SK-N-SH treated with all-trans-retinoic acid at 6 μM for 48 hours (cell line): ENCODE results near the gene FAM50B.

Experiments used
- ATAC-seq: fragments of 200-7000 bp; cut with Tn5 transposase; 3 replicates; pipeline ENCODE4 v1.9.1; 2020; ENCODE audit warnings: mild to moderate bottlenecking, moderate library complexity
- ARNTL ChIP-seq: fragments of 450-650 bp; formaldehyde crosslinking; IDR thresholded peaks from 2 replicates; pipeline ENCODE4 v1.5.0; 2020; ENCODE audit warnings: low read depth, mild to moderate bottlenecking, moderate library complexity, borderline replicate concordance
- BACH2 ChIP-seq: fragments of 250-450 bp; sonication (Bioruptor Pico); IDR thresholded peaks from 2 replicates; pipeline ENCODE4 v1.9.0; 2021; ENCODE audit warnings: mild to moderate bottlenecking, borderline replicate concordance
- CSDC2 ChIP-seq: fragments of 250-450 bp; sonication (Bioruptor Pico); IDR thresholded peaks from 2 replicates; pipeline ENCODE4 v1.5.0; 2020; ENCODE audit warnings: mild to moderate bottlenecking, moderate library complexity
- CSRNP3 ChIP-seq: fragments of 250-450 bp; sonication (Bioruptor Pico); IDR thresholded peaks from 2 replicates; pipeline ENCODE4 v1.5.1; 2021; ENCODE audit warnings: mild to moderate bottlenecking, moderate library complexity
- ESRRG ChIP-seq: fragments of 250-450 bp; sonication (Bioruptor Pico); IDR thresholded peaks from 2 replicates; pipeline ENCODE4 v1.6.1; 2021; ENCODE audit warnings: mild to moderate bottlenecking
- GLIS3 ChIP-seq: fragments of 250-450 bp; sonication (Bioruptor Pico); IDR thresholded peaks from 2 replicates; pipeline ENCODE4 v1.5.0; 2020; ENCODE audit warnings: mild to moderate bottlenecking, moderate library complexity
- ISL1 ChIP-seq: fragments of 250-450 bp; sonication (Bioruptor Pico); IDR thresholded peaks from 2 replicates; pipeline ENCODE4 v2.1.2; 2022; ENCODE audit warnings: mild to moderate bottlenecking, moderate library complexity
- OSR1 ChIP-seq: fragments of 250-450 bp; sonication (Bioruptor Pico); IDR thresholded peaks from 2 replicates; pipeline ENCODE4 v1.8.0; 2022; ENCODE audit warnings: moderate library complexity, mild to moderate bottlenecking, inconsistent platforms
- PATZ1 ChIP-seq: fragments of 250-450 bp; sonication (Bioruptor Pico); IDR thresholded peaks from 2 replicates; pipeline ENCODE4 v1.8.0; 2020; ENCODE audit warnings: mild to moderate bottlenecking, moderate library complexity, borderline replicate concordance
- PPARA ChIP-seq: fragments of 250-450 bp; sonication (Bioruptor Pico); IDR thresholded peaks from 2 replicates; pipeline ENCODE4 v1.5.0; 2020; ENCODE audit warnings: mild to moderate bottlenecking, borderline replicate concordance
- RARB ChIP-seq: fragments of 250-450 bp; sonication (Bioruptor Pico); IDR thresholded peaks from 2 replicates; pipeline ENCODE4 v1.8.0; 2021; ENCODE audit warnings: mild to moderate bottlenecking, moderate library complexity
- SNAI2 ChIP-seq: fragments of 250-450 bp; sonication (Bioruptor Pico); IDR thresholded peaks from 2 replicates; pipeline ENCODE4 v1.5.0; 2020; ENCODE audit warnings: mild to moderate bottlenecking, moderate library complexity
- TCF4 ChIP-seq: fragments of 250-450 bp; sonication (Bioruptor Pico); IDR thresholded peaks from 2 replicates; pipeline ENCODE4 v1.8.0; 2021; ENCODE audit warnings: mild to moderate bottlenecking, moderate library complexity, borderline replicate concordance
- TOX ChIP-seq: fragments of 250-450 bp; sonication (Bioruptor Pico); IDR thresholded peaks from 2 replicates; pipeline ENCODE4 v1.8.0; 2021; ENCODE audit warnings: mild to moderate bottlenecking, moderate library complexity, borderline replicate concordance
- ZC3H10 ChIP-seq: fragments of 250-450 bp; sonication (Bioruptor Pico); IDR thresholded peaks from 2 replicates; pipeline ENCODE4 v1.5.1; 2021; ENCODE audit warnings: mild to moderate bottlenecking, moderate library complexity
- ZFP3 ChIP-seq: fragments of 250-450 bp; sonication (Bioruptor Pico); IDR thresholded peaks from 2 replicates; pipeline ENCODE4 v1.5.0; 2020; ENCODE audit warnings: mild to moderate bottlenecking, moderate library complexity
- ZFP30 ChIP-seq: fragments of 450-650 bp; formaldehyde crosslinking; IDR thresholded peaks from 2 replicates; pipeline ENCODE4 v1.5.0; 2022; ENCODE audit warnings: mild to moderate bottlenecking, moderate library complexity
- ZNF565 ChIP-seq: fragments of 450-650 bp; formaldehyde crosslinking; conservative IDR thresholded peaks from 2 replicates; pipeline ENCODE4 v1.5.0; 2020; ENCODE audit warnings: low read depth, mild to moderate bottlenecking, moderate library complexity
- ZNF70 ChIP-seq: fragments of 450-650 bp; formaldehyde crosslinking; IDR thresholded peaks from 2 replicates; pipeline ENCODE4 v1.5.0; 2020; ENCODE audit warnings: mild to moderate bottlenecking, moderate library complexity
- ZNF8 ChIP-seq: fragments of 450-650 bp; formaldehyde crosslinking; IDR thresholded peaks from 2 replicates; pipeline ENCODE4 v1.5.0; 2020; ENCODE audit warnings: mild to moderate bottlenecking, moderate library complexity
- TF ChIP-seq, protein P1 (sequence below): fragments of 250-450 bp; sonication (Bioruptor Pico); IDR thresholded peaks from 2 replicates; pipeline ENCODE4 v1.5.0; 2020; ENCODE audit warnings: mild to moderate bottlenecking, moderate library complexity
- TF ChIP-seq, protein P2 (sequence below): fragments of 250-450 bp; sonication (Bioruptor Pico); IDR thresholded peaks from 2 replicates; pipeline ENCODE4 v1.8.0; 2021; ENCODE audit warnings: low read depth, mild to moderate bottlenecking, moderate library complexity, borderline replicate concordance

Gene FAM50B

GRCh38 chr6:3881711-3882421, 32.7 kb downstream of the FAM50B start:
- TF ChIP-seq CSRNP3 (CRISPR knock-in tag) (no peak), GLIS3 (CRISPR knock-in tag) (no peak), PPARA (CRISPR knock-in tag) (no peak), ZC3H10 (no peak), CSDC2 (no peak), ZFP30 (no peak), ZNF565 (CRISPR knock-in tag) (no peak)
- TF ChIP-seq, protein P1, sequence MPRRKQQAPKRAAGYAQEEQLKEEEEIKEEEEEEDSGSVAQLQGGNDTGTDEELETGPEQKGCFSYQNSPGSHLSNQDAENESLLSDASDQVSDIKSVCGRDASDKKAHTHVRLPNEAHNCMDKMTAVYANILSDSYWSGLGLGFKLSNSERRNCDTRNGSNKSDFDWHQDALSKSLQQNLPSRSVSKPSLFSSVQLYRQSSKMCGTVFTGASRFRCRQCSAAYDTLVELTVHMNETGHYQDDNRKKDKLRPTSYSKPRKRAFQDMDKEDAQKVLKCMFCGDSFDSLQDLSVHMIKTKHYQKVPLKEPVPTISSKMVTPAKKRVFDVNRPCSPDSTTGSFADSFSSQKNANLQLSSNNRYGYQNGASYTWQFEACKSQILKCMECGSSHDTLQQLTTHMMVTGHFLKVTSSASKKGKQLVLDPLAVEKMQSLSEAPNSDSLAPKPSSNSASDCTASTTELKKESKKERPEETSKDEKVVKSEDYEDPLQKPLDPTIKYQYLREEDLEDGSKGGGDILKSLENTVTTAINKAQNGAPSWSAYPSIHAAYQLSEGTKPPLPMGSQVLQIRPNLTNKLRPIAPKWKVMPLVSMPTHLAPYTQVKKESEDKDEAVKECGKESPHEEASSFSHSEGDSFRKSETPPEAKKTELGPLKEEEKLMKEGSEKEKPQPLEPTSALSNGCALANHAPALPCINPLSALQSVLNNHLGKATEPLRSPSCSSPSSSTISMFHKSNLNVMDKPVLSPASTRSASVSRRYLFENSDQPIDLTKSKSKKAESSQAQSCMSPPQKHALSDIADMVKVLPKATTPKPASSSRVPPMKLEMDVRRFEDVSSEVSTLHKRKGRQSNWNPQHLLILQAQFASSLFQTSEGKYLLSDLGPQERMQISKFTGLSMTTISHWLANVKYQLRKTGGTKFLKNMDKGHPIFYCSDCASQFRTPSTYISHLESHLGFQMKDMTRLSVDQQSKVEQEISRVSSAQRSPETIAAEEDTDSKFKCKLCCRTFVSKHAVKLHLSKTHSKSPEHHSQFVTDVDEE (CRISPR knock-in tag) = no peak
- ATAC-seq = no peak

GRCh38 chr6:3882431-3882830, 33.3 kb downstream of the FAM50B start:
- no peak for ATAC-seq
- no peak for TF ChIP-seq RARB (CRISPR knock-in tag)
- TF ChIP-seq ARNTL = no peak
- TF ChIP-seq, protein P2, sequence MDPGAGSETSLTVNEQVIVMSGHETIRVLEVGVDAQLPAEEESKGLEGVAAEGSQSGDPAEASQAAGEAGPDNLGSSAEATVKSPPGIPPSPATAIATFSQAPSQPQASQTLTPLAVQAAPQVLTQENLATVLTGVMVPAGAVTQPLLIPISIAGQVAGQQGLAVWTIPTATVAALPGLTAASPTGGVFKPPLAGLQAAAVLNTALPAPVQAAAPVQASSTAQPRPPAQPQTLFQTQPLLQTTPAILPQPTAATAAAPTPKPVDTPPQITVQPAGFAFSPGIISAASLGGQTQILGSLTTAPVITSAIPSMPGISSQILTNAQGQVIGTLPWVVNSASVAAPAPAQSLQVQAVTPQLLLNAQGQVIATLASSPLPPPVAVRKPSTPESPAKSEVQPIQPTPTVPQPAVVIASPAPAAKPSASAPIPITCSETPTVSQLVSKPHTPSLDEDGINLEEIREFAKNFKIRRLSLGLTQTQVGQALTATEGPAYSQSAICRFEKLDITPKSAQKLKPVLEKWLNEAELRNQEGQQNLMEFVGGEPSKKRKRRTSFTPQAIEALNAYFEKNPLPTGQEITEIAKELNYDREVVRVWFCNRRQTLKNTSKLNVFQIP (CRISPR knock-in tag) = no peak
- TF ChIP-seq CSDC2 = no peak
- TF ChIP-seq ZNF565 (CRISPR knock-in tag) = no peak
- no peak for TF ChIP-seq TOX (CRISPR knock-in tag)
- TF ChIP-seq ZFP30 = no peak
- TF ChIP-seq CSRNP3 (CRISPR knock-in tag) = no peak
- TF ChIP-seq SNAI2 (CRISPR knock-in tag) = no peak
- no peak for TF ChIP-seq PPARA (CRISPR knock-in tag)
- no peak for TF ChIP-seq ESRRG (CRISPR knock-in tag)
- TF ChIP-seq ZNF8 = no peak
- no peak for TF ChIP-seq ZNF70 (CRISPR knock-in tag)
- no peak for TF ChIP-seq BACH2
- no peak for TF ChIP-seq PATZ1
- TF ChIP-seq OSR1 = no peak
- no peak for TF ChIP-seq ZFP3 (CRISPR knock-in tag)
- TF ChIP-seq GLIS3 (CRISPR knock-in tag) = no peak
- TF ChIP-seq ZC3H10 = no peak
- TF ChIP-seq TCF4 (CRISPR knock-in tag) = no peak

DNA sequence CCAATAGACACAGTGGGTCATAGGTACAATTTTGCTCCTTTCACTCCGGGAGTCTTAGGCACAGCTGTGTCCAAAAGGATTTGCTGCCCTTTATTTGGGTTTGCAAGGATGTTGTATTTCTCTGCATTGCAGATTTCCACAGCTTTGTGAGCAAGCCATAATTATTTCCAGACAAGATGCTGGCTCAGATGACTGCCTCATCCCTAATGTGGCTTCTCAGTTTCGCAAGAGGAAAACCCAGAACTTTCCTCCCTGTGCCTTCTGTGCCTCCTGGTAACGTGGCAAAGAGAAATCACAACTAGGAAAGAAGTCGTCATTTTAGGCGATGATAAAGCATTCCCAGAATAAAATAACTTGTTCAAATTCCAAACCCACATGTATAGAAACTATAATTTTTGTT, 33.7 kb downstream of the FAM50B start:
- ATAC-seq = peak; percentile 58
- no peak for TF ChIP-seq ZNF565 (CRISPR knock-in tag)
- TF ChIP-seq BACH2 = no peak
- no peak for TF ChIP-seq PPARA (CRISPR knock-in tag)
- no peak for TF ChIP-seq SNAI2 (CRISPR knock-in tag)
- TF ChIP-seq TOX (CRISPR knock-in tag) = no peak
- no peak for TF ChIP-seq TCF4 (CRISPR knock-in tag)
- no peak for TF ChIP-seq ZNF70 (CRISPR knock-in tag)
- no peak for TF ChIP-seq ISL1 (CRISPR knock-in tag)
- no peak for TF ChIP-seq CSDC2
- TF ChIP-seq ESRRG (CRISPR knock-in tag) = no peak
- TF ChIP-seq ZNF8 = no peak
- no peak for TF ChIP-seq PATZ1
- TF ChIP-seq ARNTL = no peak
- TF ChIP-seq, all 23 proteins: peak for 0
